Spleen (tissue), 11 donors: ENCODE results near the gene NKX6-2. TPM values are rescaled to one million over a fixed set of nuclear protein-coding genes. Genes with fewer than 3 reads are reported as not detected.
A peak's percentile ranks its signal among the peaks of the same experiment; 100 is the strongest.

Experiments used
- DNase-seq: peaks from one replicate; pipeline ENCODE4 v3.0.0-alpha.2; 2020
- H3K27ac ChIP-seq, 8 donors: fragments of 200-600 bp; sonication (generic) in 7 of 8; 1 replicate in 4 of 8; 2 replicates in 4 of 8; pipeline versions ENCODE4 v1.5.0 to v1.8.0; 2016 to 2021; ENCODE audit warnings: inconsistent platforms in 4 of 8, mild to moderate bottlenecking in 4 of 8, moderate library complexity in 1 of 8
- H3K27me3 ChIP-seq, 7 donors: fragments of 200-600 bp; sonication (generic) in 6 of 7; replicated peaks in 1 of 7; 1 replicate in 4 of 7; 2 replicates in 3 of 7; pipeline versions ENCODE4 v1.5.0 to v1.8.0; 2016 to 2021; ENCODE audit warnings: inconsistent platforms in 3 of 7, mild to moderate bottlenecking in 1 of 7
- H3K36me3 ChIP-seq, 6 donors: fragments of 200-600 bp; sonication (generic) in 5 of 6; 1 replicate in 4 of 6; 2 replicates in 2 of 6; pipeline versions ENCODE4 v1.5.0 to v1.8.0; 2016 to 2021; ENCODE audit warnings: inconsistent platforms in 2 of 6
- H3K4me1 ChIP-seq, 6 donors: fragments of 200-600 bp; sonication (generic) in 5 of 6; 1 replicate in 3 of 6; 2 replicates in 3 of 6; pipeline versions ENCODE4 v1.5.0 to v1.8.0; 2016 to 2021; ENCODE audit warnings: inconsistent platforms in 3 of 6
- H3K4me3 ChIP-seq, 8 donors: fragments of 200-600 bp; sonication (generic) in 7 of 8; 1 replicate in 4 of 8; 2 replicates in 4 of 8; pipeline versions ENCODE4 v1.5.0 to v1.8.0; 2016 to 2021; ENCODE audit warnings: inconsistent platforms in 4 of 8, mild to moderate bottlenecking in 4 of 8, moderate library complexity in 2 of 8
- H3K9me3 ChIP-seq, 8 donors: fragments of 200-600 bp; sonication (generic) in 7 of 8; 1 replicate in 4 of 8; 2 replicates in 4 of 8; pipeline versions ENCODE4 v1.5.0 to v1.8.0; 2016 to 2021; ENCODE audit warnings: inconsistent platforms in 4 of 8
- POLR2A ChIP-seq, 3 donors: fragments of 450-650 bp; IDR thresholded peaks; one replicate each; pipeline ENCODE4 v1.5.1; 2017; ENCODE audit warnings: antibody characterized with exemption in 3 of 3, mild to moderate bottlenecking in 1 of 3
- POLR2AphosphoS5 ChIP-seq, 3 donors: sonication (generic); formaldehyde crosslinking; IDR thresholded peaks; one replicate each; pipeline ENCODE4 v1.5.1; 2017; ENCODE audit warnings: antibody characterized with exemption in 3 of 3
- WGBS, 5 donors: extraction: QIAGEN DNeasy Blood & Tissue Kit in 3 of 5; methylation state at CpG; one replicate each; pipeline versions ENCODE4 v1.1.5 to v1.1.7; 2013 to 2018; 5-methylcytosine and 5-hydroxymethylcytosine counted together
- intact Hi-C: fragments of 100-400 bp; cut with DNase I; formaldehyde crosslinking; loops from one replicate; pipeline ENCODE4 v1.15.0; 2023; ENCODE audit warnings: low total_unique reads
- polyA plus RNA-seq, 3 donors: library from polyadenylated mRNA; stranded (reverse); fragments of 200-250 nt; gene quantifications; one replicate each; pipeline ENCODE4 v1.2.1, GENCODE V29; 2013
- total RNA-seq, 7 donors: library from RNA; depleted of rRNA in 3 of 7; stranded (reverse); fragments of >200 nt in 3 of 7; fragmentation: NEBNext Ultra II Directional in 4 of 7; extraction: Animal tissue kit (Norgen Biotek cat#: 25700) in 4 of 7; gene quantifications; one replicate each; pipeline versions ENCODE4 v1.1.0 to v1.2.1, GENCODE V29; 2016 to 2021
- TF ChIP-seq, protein P1 (sequence below), 11 experiments: fragments of 200-600 bp in 7 of 11; fragments of 450-650 bp in 4 of 11; sonication (generic) in 4 of 11; IDR thresholded peaks in 8 of 11; conservative IDR thresholded peaks in 3 of 11; 1 replicate in 7 of 11; 2 replicates in 4 of 11; pipeline versions ENCODE4 v1.4.0 to v1.8.0; 2016 to 2021; ENCODE audit warnings: antibody characterized with exemption in 11 of 11, inconsistent platforms in 4 of 11, mild to moderate bottlenecking in 1 of 11
- donor health status: healthy with polysubstance abuse.
- donor health status: DM: no; HTN: no; CAD: no; lungs with moderate emphysema.
- donor health status: DM: no; HTN: no; CAD: no.
- donor health status: Bipolar disorder and iron deficiency.
- donor health status: healthy.
- donor health status: DM: no; HTN: no; CAD: no.
- donor health status: DM: yes; HTN: yes; CAD: no.

NKX6-2 gene
- total and polyA plus RNA-seq, 10 donors, result 0.03 to 0.08 TPM; not detected in 8

DNA sequence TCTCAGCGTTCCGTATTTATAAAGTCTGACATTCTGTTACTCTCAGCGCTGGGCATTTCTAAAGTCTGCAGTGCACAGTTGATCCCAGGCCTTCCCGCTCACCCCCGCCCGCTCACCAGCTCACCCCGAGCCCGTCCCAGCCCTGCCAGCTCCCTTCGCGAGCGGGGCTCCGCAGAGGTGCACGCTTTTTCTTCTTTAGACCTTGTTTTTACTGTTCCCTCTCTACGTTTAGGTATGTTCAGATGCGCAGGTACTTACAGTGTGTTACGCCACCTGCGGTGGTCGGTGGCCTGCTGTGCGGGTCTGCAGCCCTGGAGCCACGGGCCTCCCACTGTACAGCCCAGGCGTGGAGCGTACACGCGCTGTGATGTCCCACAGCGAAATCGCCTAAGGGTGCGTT is 28.8 kb downstream of the NKX6-2 start:
- Histone ChIP-seq H3K27ac (no peak overlapping the region), H3K4me1 (no peaks in the 10 kb centered on the region), H3K36me3 (peaks cover 0 to 99% (median 56%) of the 10 kb centered on the region in 6 donors), H3K27me3 (no peaks in the 10 kb centered on the region), H3K4me3 (no peak overlapping the region), H3K9me3 (no peaks in the 10 kb centered on the region)
- 97 to 98% (median 98%) methylated on average over 27 of the region's 27 CpGs for WGBS, 5 donors
- TF ChIP-seq POLR2A (IDR thresholded peaks at IDR 0.05) (no peak), POLR2AphosphoS5 (IDR thresholded peaks at IDR 0.05) (peak in 1 of 3 donors; percentile 36)
- TF ChIP-seq, protein P1, sequence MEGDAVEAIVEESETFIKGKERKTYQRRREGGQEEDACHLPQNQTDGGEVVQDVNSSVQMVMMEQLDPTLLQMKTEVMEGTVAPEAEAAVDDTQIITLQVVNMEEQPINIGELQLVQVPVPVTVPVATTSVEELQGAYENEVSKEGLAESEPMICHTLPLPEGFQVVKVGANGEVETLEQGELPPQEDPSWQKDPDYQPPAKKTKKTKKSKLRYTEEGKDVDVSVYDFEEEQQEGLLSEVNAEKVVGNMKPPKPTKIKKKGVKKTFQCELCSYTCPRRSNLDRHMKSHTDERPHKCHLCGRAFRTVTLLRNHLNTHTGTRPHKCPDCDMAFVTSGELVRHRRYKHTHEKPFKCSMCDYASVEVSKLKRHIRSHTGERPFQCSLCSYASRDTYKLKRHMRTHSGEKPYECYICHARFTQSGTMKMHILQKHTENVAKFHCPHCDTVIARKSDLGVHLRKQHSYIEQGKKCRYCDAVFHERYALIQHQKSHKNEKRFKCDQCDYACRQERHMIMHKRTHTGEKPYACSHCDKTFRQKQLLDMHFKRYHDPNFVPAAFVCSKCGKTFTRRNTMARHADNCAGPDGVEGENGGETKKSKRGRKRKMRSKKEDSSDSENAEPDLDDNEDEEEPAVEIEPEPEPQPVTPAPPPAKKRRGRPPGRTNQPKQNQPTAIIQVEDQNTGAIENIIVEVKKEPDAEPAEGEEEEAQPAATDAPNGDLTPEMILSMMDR (IDR thresholded peaks at IDR 0.05 in 8 of 11, conservative IDR thresholded peaks at IDR 0.05 in 3 of 11), result no peak
- DNase-seq, result no peak
- intact Hi-C loops, result no loop called here

DNA sequence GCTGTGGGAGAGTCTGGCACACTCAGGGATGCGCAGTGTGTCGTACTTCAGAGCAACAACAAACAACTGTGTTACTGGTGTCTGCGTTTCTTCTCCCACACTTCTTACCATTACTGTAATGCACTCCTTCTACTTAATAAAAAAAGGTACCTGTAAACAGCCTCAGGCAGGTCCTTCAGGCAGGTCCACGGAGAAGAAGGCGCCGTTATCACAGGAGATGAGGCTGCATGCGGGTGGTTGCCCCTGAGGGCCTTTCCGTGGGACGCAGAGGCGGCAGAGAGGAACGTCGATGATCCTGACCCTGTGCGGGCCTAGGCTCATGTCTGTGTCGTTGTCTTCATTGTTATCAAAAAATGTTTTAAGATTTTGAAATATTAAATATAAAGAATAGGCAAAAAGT is 29.4 kb downstream of the NKX6-2 start:
- TF ChIP-seq POLR2AphosphoS5 (IDR thresholded peaks at IDR 0.05) (no peak), POLR2A (IDR thresholded peaks at IDR 0.05) (no peak)
- TF ChIP-seq, protein P1 (IDR thresholded peaks at IDR 0.05 in 8 of 11, conservative IDR thresholded peaks at IDR 0.05 in 3 of 11), result no peak
- Histone ChIP-seq H3K4me1 (no peaks in the 10 kb centered on the region), H3K27me3 (no peaks in the 10 kb centered on the region), H3K9me3 (no peaks in the 10 kb centered on the region), H3K4me3 (no peak overlapping the region), H3K36me3 (peaks cover 0 to 100% (median 56%) of the 10 kb centered on the region in 6 donors), H3K27ac (no peak overlapping the region)
- no peak for DNase-seq
- intact Hi-C loops, result no loop called here
- 96 to 99% (median 97%) methylated on average over 14 of the region's 14 CpGs for WGBS, 5 donors

DNA sequence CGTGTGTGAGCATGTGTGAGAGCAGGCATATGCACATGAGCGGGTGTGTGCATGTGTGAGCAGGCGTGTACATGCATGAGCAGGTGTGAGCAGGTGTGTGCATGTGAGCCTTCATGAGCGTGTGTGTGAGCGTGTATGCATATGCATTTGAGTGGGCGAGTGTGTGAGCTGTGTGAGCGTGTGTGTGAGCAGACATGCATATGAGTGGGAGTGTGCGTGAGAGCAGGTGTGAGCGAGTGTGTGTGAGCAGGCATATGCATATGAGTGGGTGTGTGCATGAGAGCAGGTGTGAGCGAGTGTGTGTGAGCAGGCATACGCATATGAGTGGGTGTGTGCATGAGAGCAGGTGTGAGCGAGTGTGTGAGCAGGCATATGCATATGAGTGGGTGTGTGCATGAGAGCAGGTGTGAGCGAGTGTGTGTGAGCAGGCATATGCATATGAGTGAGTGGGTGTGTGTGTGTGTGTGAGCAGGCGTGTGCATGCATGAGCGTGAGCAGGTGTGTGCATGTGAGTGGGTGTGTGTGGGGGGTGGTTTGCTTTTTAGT is 30.7 kb downstream of the NKX6-2 start:
- Histone ChIP-seq H3K4me3 (no peak overlapping the region), H3K36me3 (peaks cover 0 to 100% (median 57%) of the 10 kb centered on the region in 6 donors), H3K9me3 (no peaks in the 10 kb centered on the region), H3K27me3 (no peaks in the 10 kb centered on the region), H3K4me1 (no peaks in the 10 kb centered on the region), H3K27ac (no peak overlapping the region)
- 94 to 99% (median 97%) methylated on average over 15 of the region's 15 CpGs for WGBS, 5 donors
- TF ChIP-seq POLR2A (IDR thresholded peaks at IDR 0.05) (no peak), POLR2AphosphoS5 (IDR thresholded peaks at IDR 0.05) (no peak)
- TF ChIP-seq, protein P1 (IDR thresholded peaks at IDR 0.05 in 8 of 11, conservative IDR thresholded peaks at IDR 0.05 in 3 of 11), result no peak
- intact Hi-C loops, result no loop called here
- DNase-seq, result no peak

DNA sequence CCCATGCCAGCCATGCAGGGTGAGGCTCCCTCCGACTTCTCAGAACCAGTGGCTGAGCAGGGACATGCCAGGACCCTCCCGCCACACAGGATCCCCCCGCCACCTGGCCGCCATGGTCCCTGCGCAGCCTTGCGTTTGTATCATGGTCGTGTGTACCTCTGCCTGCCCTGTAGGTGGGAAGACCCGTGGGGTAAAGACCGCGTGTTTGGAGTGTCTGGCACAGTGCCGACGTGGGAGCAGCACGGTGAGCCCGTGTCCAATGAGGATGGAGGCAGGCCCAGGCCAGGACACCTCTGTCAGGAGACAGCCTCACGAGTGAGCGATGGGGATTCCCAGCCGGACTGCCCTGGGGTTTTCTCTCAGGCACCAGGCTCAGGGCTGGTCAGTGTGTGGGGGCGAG is 31.9 kb downstream of the NKX6-2 start:
- no peak for DNase-seq
- 90 to 96% (median 94%) methylated on average over 12 to 18 of the region's 18 CpGs for WGBS, 5 donors

More for the DNA sequence above, 31.9 kb downstream of the NKX6-2 start:
- TF ChIP-seq POLR2A (IDR thresholded peaks at IDR 0.05), result no peak
- TF ChIP-seq, protein P1 (IDR thresholded peaks at IDR 0.05 in 8 of 11, conservative IDR thresholded peaks at IDR 0.05 in 3 of 11), result no peak
- TF ChIP-seq POLR2AphosphoS5 (IDR thresholded peaks at IDR 0.05), result peak in 1 of 3 donors; percentile 5
- Histone ChIP-seq H3K4me1 (no peaks in the 10 kb centered on the region), H3K27me3 (no peaks in the 10 kb centered on the region), H3K27ac (no peak overlapping the region), H3K36me3 (peaks cover 0 to 100% (median 58%) of the 10 kb centered on the region in 6 donors), H3K9me3 (no peaks in the 10 kb centered on the region), H3K4me3 (no peak overlapping the region)
- intact Hi-C loops, result no loop called here
